HG03108 (cell line): ENCODE data around the gene WFDC11.
"Not testable (repeated sequence)": the region's sequence is repeated elsewhere in the genome, so short reads cannot be mapped to it uniquely, and the experiment has no call there.

Experiments
- ATAC-seq: cut with Tn5 transposase; IDR thresholded peaks from one replicate; pipeline ENCODE4 v1.9.1; 2021; ENCODE audit warnings: moderate library complexity; ENCODE audit not compliant: unreplicated experiment

The WFDC11 gene

DNA sequence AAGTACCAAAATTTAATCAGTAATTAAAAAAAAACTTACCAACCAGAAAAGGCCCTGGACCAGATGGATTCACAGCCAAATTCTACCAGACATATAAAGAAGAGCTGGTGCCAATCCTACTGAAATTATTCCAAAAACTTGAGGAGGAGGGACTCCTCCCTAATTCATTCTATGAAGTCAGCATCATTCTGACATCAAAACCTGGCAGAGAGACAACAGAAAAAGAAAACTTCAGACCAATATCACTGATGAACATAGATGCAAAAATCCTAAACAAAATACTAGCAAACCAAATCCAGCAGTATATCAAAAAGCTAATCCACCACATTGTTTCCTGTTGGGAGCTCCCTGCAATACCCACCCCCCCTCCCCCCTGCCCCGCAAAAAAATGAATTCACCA lies at the start of gene WFDC11:
Gene WFDC11 (minus strand): TSS at position 101 of the 400 bp plus-strand sequence. CDS start 19,639 bp downstream, outside the sequence.
- no peak for ATAC-seq

DNA sequence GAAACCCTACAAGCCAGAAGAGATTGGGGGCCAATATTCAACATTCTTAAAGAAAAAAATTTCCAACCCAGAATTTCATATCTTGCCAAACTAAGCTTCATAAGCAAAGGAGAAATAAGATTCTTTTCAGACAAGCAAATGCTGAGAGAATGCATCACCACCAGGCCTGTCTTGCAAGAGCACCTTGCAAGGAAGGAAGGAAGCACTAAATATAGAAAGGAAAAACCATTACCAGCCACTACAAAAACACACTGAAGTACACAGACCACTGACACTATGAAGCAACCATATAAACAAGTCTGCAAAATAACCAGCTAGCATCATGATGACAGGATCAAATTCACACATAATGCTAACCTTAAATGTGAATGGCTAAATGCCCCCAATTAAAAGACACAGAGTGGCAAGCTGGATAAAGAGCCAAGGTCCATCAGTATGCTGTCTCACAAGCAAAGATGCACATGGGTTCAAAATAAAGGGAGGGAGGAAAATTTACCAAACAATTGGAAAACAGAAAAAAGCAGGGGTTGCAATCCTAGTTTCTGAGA lies 46.2 kb upstream of the WFDC11 start:
- not testable (repeated sequence) for ATAC-seq

DNA sequence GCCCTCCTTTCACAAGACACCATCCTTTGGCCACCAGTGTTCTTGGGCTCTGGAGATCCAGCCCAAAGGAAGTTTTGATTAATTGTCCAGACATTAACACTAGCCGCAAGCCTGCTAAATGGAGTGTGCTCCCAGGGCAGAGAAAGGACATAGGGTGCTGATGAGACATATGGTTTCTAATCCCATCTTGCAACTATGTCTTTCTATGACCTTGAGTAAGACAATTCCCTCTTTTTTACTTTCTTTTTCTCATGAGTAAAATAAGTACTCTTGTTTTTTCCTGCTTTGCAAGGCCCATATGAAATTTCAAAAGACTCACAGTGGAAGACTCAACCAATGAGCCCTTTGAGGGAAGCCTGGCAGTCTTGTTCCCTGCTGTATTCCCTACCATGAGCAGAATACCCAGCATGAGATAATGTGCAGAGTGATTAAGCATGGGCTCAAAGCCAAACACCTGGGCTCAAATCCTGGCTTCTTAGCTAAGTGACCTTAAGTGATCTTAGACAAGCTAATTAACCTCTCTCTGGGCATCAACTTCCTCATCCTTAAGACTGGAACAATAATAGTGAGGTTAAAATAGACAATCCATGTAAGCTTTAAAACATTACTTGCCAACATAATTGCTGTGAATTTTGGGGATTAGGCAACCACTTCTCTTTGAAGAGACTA lies 35.1 kb upstream of the WFDC11 start, which contains the start of gene WFDC10B:
Gene WFDC10B (minus strand): TSS at position 51 of the 669 bp plus-strand sequence. CDS start 19,027 bp downstream, outside the sequence.
- ATAC-seq: no peak

DNA sequence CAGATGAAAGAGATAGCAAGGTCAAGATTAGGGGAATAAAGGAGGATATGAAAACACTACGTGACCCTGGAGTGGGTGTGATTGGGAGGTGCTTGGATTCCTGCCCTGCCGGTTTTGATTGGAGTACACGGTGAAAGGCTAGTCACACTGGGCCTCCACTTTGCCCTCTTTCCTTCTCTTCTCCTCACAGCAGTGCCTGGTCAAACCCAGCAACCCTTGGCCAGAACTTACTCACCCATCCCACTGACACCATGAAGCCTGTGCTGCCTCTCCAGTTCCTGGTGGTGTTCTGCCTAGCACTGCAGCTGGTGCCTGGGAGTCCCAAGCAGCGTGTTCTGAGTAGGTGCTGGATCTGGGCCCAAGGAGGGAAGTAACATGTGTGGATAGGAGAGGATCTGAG lies 31.8 kb upstream of the WFDC11 start, which contains the start of gene WFDC13:
Gene WFDC13 (plus strand): TSS at position 166 of the 400 bp plus-strand sequence. CDS start 86 bp downstream, at position 252.
- no peak for ATAC-seq

DNA sequence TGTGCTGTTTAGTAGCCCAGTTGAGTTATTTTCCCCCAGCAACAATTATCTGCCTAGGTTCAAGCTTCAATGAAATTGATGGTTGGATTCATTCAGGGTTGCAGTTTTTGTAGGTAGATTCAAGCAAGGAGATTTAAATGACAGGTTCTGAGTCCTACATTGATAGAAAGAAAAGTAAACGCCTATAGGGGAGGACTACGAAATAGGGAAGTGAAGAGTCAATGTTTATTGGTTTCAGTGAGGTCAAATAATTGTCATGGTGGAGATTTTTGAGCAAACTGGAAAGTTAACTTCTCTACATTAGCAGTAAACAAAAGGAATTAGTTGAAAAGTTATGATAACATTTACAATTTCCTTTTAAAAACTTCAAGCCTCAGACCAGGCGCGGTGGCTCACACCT lies 31.1 kb upstream of the WFDC11 start:
- no peak for ATAC-seq

DNA sequence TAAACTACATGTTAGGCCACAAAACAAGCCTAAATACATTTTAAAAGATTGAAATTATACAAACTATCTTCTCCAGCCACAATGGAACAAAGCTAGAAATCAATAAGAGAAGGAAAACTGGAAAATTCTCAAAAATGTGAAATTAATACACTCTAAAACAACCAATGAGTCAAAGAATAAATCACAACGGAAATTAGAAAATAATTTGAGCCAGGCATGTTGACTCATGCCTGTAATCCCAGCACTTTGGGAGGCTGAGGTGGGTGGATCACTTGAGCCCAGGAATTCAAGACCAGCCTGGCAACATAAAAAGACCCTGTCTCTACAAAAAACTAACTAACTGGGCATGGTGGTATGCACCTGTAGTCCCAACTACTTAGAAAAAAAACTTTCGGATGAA lies 25.5 kb upstream of the WFDC11 start:
- ATAC-seq: no peak

DNA sequence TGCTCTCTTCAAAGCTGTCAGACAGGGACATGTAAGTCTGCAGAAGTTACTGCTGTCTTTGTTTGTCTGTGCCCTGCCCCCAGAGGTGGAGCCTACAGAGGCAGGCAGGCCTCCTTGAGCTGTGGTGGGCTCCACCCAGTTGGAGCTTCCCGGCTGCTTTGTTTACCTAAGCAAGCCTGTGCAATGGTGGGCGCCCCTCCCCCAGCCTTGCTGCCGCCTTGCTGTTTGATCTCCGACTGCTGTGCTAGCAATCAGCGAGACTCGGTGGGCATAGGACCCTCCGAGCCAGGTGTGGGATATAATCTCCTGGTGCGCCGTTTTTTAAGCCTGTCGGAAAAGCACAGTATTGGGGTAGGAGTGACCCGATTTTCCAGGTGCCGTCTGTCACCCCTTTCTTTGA lies 23.3 kb upstream of the WFDC11 start:
- ATAC-seq: not testable (repeated sequence)

DNA sequence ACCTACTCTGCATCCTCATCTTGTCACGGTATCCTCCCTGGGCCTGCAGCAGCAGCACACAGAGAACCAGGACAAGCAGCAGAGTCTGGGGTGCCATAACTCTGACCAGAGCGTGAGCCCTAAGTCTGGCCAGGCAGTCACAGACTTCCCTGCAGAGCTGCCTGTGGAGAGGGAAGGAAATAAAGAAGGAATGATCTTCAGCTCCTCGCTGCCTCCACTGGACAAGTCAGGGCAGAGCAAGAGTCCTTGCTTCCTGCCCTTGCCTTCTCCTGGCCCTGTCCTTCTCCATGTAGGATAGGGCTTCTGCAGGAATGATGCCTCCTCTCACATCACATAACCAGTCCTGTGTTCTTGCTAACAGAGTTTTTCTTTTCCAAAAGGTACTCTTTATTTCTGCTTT lies 15.9 kb upstream of the WFDC11 start:
- no peak for ATAC-seq

DNA sequence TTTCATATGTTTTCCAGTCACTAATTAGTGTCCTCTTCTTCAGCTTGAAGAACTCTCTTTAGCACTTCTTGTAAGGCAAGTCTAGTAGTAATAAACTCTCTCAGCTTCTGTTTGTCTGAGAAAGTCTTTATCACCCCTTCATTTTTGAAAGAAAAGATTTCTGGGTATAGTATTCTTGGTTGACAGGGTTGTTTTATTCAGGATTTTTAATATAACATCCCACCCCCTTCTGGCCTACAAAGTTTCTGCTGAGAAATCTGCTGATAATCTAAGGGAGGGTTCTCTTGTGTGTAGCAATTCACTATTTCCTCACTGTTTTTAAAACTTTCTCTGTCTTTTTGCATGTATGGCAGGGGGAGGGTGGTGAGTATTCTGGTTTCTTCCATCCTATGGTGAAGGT lies 9.6 kb upstream of the WFDC11 start:
- ATAC-seq: no peak

DNA sequence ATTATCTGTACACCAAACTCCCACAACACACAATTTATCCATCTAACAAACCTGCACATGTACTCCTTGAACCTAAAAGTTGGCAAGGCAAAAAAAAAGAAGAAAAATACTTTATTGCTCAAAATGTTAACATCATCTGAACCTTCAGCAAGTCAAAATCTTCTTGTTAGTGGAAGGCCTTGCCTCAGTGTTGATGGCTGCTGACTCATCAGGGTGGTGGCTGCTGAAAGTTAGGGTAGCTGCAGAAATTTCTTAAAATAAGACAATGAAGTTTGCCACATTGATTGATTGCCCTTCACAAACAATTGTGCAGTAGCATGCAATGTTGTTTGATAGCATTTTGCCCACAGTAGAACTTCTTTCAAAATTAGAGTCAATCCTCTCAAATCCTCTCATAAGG lies 2.7 kb upstream of the WFDC11 start:
- no peak for ATAC-seq

DNA sequence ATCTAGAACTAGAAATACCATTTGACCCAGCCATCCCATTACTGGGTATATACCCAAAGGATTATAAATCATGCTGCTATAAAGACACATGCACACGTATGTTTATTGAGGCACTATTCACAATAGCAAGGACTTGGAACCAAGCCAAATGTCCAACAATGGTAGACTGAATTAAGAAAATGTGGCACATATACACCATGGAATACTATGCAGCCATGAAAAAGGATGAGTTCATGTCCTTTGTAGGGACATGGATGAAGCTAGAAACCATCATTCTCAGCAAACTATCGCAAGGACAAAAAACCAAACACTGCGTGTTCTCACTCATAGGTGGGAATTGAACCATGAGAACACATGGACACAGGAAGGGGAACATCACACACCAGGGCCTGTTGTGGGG lies 13.0 kb downstream of the WFDC11 start:
- ATAC-seq: not testable (repeated sequence)

DNA sequence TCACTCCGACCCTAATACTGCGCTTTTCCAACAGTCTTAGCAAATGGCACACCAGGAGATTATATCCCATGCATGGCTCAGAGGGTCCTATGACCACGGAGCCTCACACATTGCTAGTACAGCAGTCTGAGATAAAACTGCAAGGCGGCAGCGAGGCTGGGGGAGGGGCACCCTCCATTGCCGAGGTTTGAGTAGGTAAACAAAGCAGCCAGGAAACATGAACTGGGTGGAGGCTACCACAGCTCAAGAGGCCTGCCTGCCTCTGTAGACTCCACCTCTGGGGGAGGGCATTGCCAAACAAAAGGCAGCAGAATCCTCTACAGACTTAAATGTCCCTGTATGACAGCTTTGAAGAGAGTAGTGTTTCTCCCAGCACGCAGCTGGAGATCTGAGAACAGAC lies 18.3 kb downstream of the WFDC11 start:
- not testable (repeated sequence) for ATAC-seq

DNA sequence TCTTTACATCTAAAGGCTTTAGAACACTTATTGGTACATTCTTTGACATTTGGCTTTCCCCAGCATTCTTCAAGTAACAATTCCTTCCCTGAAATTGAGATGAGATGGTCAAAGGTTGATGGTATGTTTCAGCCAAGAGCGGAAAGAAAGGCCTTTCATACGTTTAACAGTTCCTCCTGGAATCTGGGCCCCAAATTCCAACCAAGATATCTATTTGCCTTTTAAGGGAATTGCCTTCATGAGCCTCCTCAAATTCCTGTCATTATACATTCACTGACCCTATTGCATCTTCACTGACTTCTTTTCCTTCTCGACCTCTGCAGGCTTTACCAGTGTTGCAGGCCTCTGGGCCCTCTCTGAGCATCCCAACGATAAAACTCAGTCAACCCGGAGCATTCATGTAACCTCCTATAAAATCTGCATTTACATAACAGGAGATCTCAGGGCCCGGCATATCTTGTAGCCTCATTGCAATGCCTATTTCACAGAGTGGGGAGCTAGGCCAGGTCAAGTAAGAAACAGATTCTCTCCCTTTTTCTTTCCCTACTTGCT lies 20.7 kb downstream of the WFDC11 start:
- ATAC-seq: no peak

DNA sequence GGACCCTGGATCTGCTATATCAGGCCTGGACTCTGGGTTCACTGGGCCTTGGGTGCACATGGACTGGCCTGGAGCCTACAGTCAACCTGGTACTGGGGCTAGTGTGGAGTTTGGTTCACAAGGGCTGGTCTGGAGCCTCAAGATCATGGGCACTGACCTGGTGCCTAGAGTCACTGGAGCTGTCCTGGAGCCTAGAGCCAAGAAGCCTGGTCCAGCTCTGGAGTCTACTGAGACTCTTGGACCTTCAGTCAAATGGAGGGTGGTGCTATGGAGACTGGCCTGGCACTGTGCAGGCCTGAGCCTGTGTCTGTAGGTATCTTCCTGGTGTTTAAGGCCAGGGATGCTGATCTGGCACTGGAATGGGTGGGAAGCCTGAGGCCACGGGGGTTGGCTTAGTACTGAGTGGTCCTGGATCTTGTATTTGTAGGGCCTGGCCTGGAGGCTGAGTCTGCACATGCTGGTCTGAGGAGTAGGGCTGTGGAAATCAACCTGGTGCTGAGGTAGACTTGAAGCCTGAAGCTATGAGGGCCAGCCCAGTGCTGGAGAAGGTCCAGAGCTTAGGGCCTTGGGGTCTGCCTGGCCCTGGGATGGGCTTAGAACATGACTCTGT lies 22.5 kb downstream of the WFDC11 start:
- ATAC-seq: no peak

DNA sequence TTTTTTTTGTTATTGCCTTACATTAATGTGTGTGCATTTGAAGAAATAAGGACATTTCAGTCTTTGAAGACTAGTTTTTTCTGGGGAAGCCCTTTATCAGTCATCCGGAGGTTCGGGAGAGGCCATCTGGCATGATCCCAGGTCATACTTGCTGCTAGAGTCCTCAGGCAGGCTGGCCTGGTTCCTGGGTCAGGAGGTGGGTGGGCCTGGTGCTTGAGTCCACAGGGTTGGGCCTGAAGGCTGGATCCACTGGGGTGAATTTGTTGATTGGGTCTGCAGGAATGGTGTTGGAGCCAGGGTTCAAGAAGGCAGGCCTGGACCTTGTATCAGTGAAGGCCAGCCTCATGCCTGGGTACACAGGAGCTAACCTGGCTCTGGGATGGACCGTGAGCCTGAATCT lies 23.2 kb downstream of the WFDC11 start:
- no peak for ATAC-seq

DNA sequence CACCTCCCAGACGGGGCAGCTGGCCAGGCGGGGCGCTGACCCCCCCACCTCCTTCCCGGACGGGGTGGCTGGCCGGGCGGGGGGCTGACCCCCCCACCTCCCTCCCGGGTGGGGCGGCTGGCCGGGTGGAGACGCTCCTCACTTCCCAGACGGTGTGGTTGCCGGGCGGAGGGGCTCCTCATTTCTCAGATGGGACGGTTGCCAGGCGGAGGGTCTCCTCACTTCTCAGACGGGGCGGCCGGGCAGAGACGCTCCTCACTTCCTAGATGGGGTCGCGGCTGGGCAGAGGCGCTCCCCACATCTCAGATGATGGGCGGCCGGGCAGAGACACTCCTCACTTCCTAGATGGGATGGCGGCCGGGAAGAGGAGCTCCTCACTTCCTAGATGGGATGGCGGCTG lies 24.2 kb downstream of the WFDC11 start:
- ATAC-seq: not testable (repeated sequence)

DNA sequence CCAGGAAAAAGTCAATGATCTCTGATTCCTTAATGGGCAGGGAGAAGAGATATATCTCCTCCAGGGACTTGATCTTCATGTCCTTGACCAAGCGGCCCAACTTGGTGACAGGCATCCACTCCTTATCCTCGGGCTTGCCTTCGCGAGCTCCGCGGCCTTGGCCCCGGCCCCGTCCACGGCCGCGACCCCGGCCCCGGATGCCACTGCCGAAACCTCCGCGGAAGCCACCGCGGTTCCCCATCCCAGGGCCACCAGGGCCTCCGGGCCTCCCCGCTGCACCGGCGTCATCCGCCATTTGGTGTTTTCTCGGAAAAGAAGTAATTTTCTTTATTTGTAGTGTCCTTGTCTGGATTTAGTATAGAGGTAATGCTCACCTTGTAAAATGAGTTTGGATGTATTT lies 29.0 kb downstream of the WFDC11 start:
- not testable (repeated sequence) for ATAC-seq

DNA sequence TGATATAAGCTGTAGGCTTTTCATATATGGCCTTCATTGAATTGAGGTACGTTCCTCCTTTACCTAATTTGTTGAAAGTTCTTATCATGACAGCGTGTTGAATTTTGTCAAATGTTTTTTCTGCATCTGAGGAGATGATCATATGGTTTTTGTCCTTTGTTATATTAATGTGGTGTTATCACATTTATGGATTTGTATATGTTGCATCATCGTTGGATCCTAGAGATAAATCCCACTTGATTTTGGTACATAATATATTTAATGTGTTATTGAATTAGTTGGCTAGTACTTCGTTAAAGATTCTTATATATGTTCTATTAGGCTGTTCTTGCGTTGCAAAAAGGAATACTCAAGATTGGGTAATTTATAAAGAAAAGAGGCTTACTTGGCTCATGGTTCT lies 30.4 kb downstream of the WFDC11 start:
- ATAC-seq: no peak

DNA sequence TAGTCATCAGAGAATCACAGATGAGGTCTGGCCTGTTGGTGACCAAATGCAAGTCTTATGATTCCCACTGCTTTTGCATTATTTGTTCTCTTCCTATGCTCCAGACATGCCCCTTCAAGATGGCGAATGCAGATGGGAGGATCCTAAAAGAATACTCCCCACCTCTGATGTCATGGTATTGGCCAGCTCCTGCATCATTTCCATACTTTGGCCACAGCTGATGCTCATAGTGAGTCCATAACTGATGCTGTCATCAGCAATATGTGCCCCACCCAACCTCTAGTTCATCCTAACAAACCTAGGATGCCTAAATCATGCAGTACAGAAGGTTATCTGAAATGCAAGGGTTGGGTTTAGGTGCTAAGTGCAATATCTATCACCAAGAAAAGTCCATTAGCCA lies 33.5 kb downstream of the WFDC11 start:
- ATAC-seq: no peak

DNA sequence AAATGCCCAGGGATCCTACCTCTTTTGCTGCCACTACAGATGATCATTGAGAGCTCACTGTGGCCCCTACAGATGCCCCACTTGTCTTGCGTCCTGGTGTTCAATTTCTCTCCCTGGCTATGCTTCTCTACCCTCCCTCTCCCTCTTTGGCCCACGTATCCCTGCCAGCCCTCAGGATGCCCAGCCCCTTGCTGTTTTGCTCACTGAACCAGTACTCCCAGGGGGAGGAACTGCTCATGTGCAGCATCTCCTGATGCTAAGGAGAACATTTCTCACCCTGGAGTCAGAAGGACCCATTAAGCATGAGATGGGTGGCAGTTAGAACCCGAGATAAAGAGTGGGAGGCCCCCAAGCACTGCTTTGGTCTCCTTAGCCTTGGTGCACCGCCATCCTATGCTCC lies 38.9 kb downstream of the WFDC11 start, which contains the start of gene WFDC9:
Gene WFDC9 (minus strand): TSS at position 101 of the 400 bp plus-strand sequence. CDS start 21,103 bp downstream, outside the sequence.
- ATAC-seq: no peak

DNA sequence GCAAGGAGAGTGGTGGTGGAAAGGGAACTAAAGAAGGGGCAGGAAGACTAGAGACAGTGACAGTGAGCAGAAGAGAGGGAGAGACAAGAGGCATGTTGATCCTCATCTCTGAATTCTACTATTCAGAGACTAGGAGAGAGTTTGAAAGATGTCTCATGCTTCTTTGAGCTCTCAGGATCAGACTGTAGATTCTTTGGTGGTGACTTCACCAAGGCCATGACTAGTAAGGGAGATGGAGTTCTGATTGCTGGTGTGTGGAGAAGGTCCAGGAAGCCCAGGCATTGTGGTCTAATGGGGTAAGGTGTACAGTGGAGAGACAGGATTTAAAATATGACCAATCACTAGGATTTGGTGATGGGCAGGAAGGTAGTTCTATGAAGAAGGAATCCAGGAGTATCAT lies 39.7 kb downstream of the WFDC11 start:
- no peak for ATAC-seq
